ENCODE results near the gene KRT80.
A peak's percentile ranks its signal among the peaks of the same experiment; 100 is the strongest.

The KRT80 gene

DNA sequence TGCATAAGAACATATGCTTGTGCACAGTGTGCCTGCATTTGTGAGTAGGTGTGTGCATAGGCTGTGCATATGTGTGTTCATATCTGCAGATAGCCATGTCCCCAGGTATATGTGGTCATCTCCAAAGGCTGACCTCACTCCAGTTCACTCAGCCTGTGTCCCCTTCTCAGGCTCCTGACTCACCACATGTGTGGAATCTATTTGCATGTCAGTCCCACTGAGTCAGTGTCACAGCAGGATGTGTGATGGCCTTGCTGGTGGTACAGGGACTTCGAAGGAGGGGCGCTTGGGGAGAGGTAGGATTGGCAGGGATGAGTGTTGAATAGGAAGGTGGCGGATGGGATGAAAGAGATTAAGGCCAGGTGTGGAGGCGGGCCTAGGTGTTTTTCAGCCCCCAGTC lies 35.5 kb downstream of the KRT80 start:
- DNase-seq (ENCODE audit: low read depth in 2 of 2), result peak in 1 of 2 donors; percentile 41
- TF ChIP-seq CTCF (IDR thresholded peaks at IDR 0.05; ENCODE audit: low read depth, low read length), result no peak
- H3K4me3 ChIP-seq (replicated peaks in 1 of 2; ENCODE audit: low read depth in 2 of 2, low read length in 2 of 2), result no peak overlapping the region

GRCh38 chr12:52155048-52155868 lies 36.6 kb downstream of the KRT80 start:
- no peak for TF ChIP-seq CTCF (IDR thresholded peaks at IDR 0.05; ENCODE audit: low read depth, low read length)
- peak; percentile 64 to 68 for DNase-seq (ENCODE audit: low read depth in 2 of 2)
- H3K4me3 ChIP-seq (replicated peaks in 1 of 2; ENCODE audit: low read depth in 2 of 2, low read length in 2 of 2), result no peak overlapping the region

- H3K4me3 ChIP-seq (replicated peaks in 1 of 2; ENCODE audit: low read depth in 2 of 2, low read length in 2 of 2), result no peak overlapping the region
- no peak for DNase-seq (ENCODE audit: low read depth in 2 of 2)
- no peak for TF ChIP-seq CTCF (IDR thresholded peaks at IDR 0.05; ENCODE audit: low read depth, low read length)
Measured at GRCh38 chr12:52152905-52153317, 38.9 kb downstream of the KRT80 start.

- DNase-seq (ENCODE audit: low read depth in 2 of 2), result peak; percentile 63 to 70
- peak overlapping the region; percentile 17 to 32 for H3K4me3 ChIP-seq (replicated peaks in 1 of 2; ENCODE audit: low read depth in 2 of 2, low read length in 2 of 2)
- peak; percentile 58 for TF ChIP-seq CTCF (IDR thresholded peaks at IDR 0.05; ENCODE audit: low read depth, low read length)
Measured at GRCh38 chr12:52151837-52152783, 39.7 kb downstream of the KRT80 start.

- no peak for DNase-seq (ENCODE audit: low read depth in 2 of 2)
Measured at GRCh38 chr12:52151153-52151836, 40.5 kb downstream of the KRT80 start.

More at GRCh38 chr12:52151153-52151836, 40.5 kb downstream of the KRT80 start:
- TF ChIP-seq CTCF (IDR thresholded peaks at IDR 0.05; ENCODE audit: low read depth, low read length), result no peak
- no peak overlapping the region for H3K4me3 ChIP-seq (replicated peaks in 1 of 2; ENCODE audit: low read depth in 2 of 2, low read length in 2 of 2)
